Measurements from ENCODE around the gene BST2. TPM values are rescaled to one million over a fixed set of nuclear protein-coding genes. Genes with fewer than 3 reads are reported as not detected.
A peak's percentile ranks its signal among the peaks of the same experiment; 100 is the strongest.

The BST2 gene
- total and polyA plus RNA-seq, 9 of the 15 experiments (the other 6 are each of a cell fraction or from before 2014, with no cell fraction given) = 11.2 to 232 (median 151) TPM

- TF ChIP-seq, protein P1, sequence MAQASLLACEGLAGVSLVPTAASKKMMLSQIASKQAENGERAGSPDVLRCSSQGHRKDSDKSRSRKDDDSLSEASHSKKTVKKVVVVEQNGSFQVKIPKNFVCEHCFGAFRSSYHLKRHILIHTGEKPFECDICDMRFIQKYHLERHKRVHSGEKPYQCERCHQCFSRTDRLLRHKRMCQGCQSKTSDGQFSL (CRISPR knock-in tag; IDR thresholded peaks at IDR 0.05) = peak; percentile 94
- TF ChIP-seq, protein P1 (tag; IDR thresholded peaks at IDR 0.05) = peak in 1 of 2 experiments; percentile 74; a peak in 2 of 4 replicates
- TF ChIP-seq, protein P2, sequence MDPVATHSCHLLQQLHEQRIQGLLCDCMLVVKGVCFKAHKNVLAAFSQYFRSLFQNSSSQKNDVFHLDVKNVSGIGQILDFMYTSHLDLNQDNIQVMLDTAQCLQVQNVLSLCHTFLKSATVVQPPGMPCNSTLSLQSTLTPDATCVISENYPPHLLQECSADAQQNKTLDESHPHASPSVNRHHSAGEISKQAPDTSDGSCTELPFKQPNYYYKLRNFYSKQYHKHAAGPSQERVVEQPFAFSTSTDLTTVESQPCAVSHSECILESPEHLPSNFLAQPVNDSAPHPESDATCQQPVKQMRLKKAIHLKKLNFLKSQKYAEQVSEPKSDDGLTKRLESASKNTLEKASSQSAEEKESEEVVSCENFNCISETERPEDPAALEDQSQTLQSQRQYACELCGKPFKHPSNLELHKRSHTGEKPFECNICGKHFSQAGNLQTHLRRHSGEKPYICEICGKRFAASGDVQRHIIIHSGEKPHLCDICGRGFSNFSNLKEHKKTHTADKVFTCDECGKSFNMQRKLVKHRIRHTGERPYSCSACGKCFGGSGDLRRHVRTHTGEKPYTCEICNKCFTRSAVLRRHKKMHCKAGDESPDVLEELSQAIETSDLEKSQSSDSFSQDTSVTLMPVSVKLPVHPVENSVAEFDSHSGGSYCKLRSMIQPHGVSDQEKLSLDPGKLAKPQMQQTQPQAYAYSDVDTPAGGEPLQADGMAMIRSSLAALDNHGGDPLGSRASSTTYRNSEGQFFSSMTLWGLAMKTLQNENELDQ (CRISPR knock-in tag; IDR thresholded peaks at IDR 0.05; ENCODE audit: borderline replicate concordance) = no peak
- TF ChIP-seq CREB3L1 (IDR thresholded peaks at IDR 0.05; ENCODE audit: borderline replicate concordance, low read depth) (no peak), RBM25 (IDR thresholded peaks at IDR 0.05; ENCODE audit: low read depth, low read length, severe bottlenecking) (peak; percentile 81), NCOA6 (IDR thresholded peaks at IDR 0.05) (peak; percentile 50; the same call in 1 of the 2 replicates), CTCF (IDR thresholded peaks at IDR 0.05 in 2 of 3, conservative IDR thresholded peaks at IDR 0.05 in 1 of 3; ENCODE audit: insufficient read depth in 2 of 3, low read depth in 1 of 3, low read length in 3 of 3) (peak; percentile 79 to 96 (median 90)), TCFL5 (CRISPR knock-in tag; conservative IDR thresholded peaks at IDR 0.05) (no peak), ZNF449 (CRISPR knock-in tag; IDR thresholded peaks at IDR 0.05) (no peak)
- TF ChIP-seq, protein P3, sequence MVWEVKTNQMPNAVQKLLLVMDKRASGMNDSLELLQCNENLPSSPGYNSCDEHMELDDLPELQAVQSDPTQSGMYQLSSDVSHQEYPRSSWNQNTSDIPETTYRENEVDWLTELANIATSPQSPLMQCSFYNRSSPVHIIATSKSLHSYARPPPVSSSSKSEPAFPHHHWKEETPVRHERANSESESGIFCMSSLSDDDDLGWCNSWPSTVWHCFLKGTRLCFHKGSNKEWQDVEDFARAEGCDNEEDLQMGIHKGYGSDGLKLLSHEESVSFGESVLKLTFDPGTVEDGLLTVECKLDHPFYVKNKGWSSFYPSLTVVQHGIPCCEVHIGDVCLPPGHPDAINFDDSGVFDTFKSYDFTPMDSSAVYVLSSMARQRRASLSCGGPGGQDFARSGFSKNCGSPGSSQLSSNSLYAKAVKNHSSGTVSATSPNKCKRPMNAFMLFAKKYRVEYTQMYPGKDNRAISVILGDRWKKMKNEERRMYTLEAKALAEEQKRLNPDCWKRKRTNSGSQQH (CRISPR knock-in tag; IDR thresholded peaks at IDR 0.05) = no peak
- TF ChIP-seq, protein P4, sequence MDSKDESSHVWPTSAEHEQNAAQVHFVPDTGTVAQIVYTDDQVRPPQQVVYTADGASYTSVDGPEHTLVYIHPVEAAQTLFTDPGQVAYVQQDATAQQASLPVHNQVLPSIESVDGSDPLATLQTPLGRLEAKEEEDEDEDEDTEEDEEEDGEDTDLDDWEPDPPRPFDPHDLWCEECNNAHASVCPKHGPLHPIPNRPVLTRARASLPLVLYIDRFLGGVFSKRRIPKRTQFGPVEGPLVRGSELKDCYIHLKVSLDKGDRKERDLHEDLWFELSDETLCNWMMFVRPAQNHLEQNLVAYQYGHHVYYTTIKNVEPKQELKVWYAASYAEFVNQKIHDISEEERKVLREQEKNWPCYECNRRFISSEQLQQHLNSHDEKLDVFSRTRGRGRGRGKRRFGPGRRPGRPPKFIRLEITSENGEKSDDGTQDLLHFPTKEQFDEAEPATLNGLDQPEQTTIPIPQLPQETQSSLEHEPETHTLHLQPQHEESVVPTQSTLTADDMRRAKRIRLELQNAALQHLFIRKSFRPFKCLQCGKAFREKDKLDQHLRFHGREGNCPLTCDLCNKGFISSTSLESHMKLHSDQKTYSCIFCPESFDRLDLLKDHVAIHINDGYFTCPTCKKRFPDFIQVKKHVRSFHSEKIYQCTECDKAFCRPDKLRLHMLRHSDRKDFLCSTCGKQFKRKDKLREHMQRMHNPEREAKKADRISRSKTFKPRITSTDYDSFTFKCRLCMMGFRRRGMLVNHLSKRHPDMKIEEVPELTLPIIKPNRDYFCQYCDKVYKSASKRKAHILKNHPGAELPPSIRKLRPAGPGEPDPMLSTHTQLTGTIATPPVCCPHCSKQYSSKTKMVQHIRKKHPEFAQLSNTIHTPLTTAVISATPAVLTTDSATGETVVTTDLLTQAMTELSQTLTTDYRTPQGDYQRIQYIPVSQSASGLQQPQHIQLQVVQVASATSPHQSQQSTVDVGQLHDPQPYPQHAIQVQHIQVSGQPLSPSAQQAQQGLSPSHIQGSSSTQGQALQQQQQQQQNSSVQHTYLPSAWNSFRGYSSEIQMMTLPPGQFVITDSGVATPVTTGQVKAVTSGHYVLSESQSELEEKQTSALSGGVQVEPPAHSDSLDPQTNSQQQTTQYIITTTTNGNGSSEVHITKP (IDR thresholded peaks at IDR 0.05; ENCODE audit: partially characterized antibody) = peak; percentile 77
Observed at GRCh38 chr19:17390665-17391370, 14.6 kb downstream of the BST2 start (continued).
